Hepatocyte (in vitro differentiated cells): ENCODE results near the gene TMED6.

Experiments
- EZH2 ChIP-seq: fragments of 200-600 bp; sonication (generic); IDR thresholded peaks from 2 replicates; pipeline ENCODE4 v1.6.1; 2016; ENCODE audit warnings: antibody characterized with exemption, mild to moderate bottlenecking, borderline replicate concordance
- EZH2phosphoT487 ChIP-seq: fragments of 200-600 bp; sonication (generic); IDR thresholded peaks from one replicate; pipeline ENCODE4 v1.6.1; 2018; ENCODE audit warnings: antibody characterized with exemption, mild to moderate bottlenecking, low read depth, moderate library complexity; ENCODE audit not compliant: unreplicated experiment, severe bottlenecking
- TF ChIP-seq, protein P1 (sequence below): fragments of 200-600 bp; sonication (generic); IDR thresholded peaks from 2 replicates; pipeline ENCODE4 v1.5.1; 2016; ENCODE audit warnings: antibody characterized with exemption, mild to moderate bottlenecking; ENCODE audit not compliant: poor library complexity

DNA sequence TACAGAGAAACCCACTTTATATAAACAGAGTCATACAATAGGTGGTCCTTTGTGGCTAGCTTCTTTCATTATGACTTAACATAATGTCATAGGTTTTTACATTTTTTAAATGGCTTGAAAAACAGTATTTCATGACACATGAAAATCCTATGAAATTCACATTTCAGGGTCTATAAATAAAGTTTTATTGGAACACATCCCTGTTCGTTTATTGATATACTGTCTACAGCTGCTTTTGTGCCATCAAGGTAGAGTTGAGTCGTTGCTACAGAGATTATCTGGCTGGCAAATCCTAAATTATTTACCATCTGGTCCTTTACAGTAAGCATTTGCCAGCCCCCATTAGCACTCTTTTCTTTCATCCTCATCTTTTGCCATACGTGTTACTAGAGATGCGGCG is 38.1 kb downstream of the TMED6 start:
- TF ChIP-seq EZH2phosphoT487 (no peak), EZH2 (no peak)
- TF ChIP-seq, protein P1, sequence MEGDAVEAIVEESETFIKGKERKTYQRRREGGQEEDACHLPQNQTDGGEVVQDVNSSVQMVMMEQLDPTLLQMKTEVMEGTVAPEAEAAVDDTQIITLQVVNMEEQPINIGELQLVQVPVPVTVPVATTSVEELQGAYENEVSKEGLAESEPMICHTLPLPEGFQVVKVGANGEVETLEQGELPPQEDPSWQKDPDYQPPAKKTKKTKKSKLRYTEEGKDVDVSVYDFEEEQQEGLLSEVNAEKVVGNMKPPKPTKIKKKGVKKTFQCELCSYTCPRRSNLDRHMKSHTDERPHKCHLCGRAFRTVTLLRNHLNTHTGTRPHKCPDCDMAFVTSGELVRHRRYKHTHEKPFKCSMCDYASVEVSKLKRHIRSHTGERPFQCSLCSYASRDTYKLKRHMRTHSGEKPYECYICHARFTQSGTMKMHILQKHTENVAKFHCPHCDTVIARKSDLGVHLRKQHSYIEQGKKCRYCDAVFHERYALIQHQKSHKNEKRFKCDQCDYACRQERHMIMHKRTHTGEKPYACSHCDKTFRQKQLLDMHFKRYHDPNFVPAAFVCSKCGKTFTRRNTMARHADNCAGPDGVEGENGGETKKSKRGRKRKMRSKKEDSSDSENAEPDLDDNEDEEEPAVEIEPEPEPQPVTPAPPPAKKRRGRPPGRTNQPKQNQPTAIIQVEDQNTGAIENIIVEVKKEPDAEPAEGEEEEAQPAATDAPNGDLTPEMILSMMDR = no peak
